ACHN (cell line): Measurements from ENCODE around the gene CCR4.

Experiments used
- DNase-seq: peaks from one replicate; pipeline ENCODE4 v3.0.0-alpha.2; 2015
- in situ Hi-C: cut with HindIII; loops from 2 replicates; pipeline ENCODE4 v1.10.0; 2017; ENCODE audit warnings: low sequenced_read_pairs, low pct_ligation_motif_present, low pct_unique_long_range_greater_than_20kb

CCR4 gene

DNA sequence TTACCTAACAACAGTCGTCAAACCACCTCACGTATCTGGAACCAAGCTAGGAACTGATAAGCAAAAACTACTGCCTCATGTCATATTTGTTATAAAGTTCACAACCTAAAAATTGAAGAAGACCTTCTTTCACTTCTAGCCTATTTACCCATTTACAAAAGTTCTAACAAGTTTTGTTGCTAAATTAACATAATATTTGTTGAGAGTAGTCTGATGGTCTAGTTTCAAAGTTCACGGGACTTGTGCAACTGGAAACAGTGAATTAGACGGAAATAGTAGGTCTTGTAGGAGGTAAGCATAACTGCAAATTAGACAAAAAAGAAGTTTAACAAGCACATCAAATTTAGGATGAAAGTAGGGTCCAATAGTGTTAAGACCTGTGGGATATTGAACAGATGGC, 51.9 kb downstream of the CCR4 start:
- no peak for DNase-seq
- in situ Hi-C loops, result no loop called here

DNA sequence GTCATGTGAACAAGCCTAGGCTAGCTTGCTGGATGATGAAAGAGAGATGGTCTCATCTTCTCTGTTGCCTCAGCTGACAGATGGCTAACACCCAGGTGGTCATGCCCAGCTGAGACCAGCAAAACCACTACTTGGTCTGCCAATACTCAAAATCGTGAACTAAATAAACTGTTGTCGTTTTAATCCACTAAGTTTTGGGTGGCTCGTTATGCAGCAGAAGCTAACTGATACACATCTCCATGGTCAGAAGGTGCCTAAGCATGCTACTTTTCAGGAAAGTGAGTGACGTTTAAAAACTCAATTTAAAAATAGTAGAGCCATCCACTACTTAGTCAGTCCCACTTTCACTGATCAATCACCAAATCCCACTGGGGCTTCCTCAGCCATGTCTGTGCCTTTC, 52.8 kb downstream of the CCR4 start:
- in situ Hi-C loops, result no loop called here
- DNase-seq, result no peak

- in situ Hi-C loops, result no loop called here
Measured at GRCh38 chr3:33004961-33005360, 53.5 kb downstream of the CCR4 start.

More at GRCh38 chr3:33004961-33005360, 53.5 kb downstream of the CCR4 start:
- no peak for DNase-seq
